ENCODE measurements around the gene ZDHHC18. TPM values are rescaled to one million over a fixed set of nuclear protein-coding genes. Genes with fewer than 3 reads are reported as not detected.

Gene ZDHHC18
- total RNA-seq, 1 experiment from 2014 or later = 33.1 TPM

DNA sequence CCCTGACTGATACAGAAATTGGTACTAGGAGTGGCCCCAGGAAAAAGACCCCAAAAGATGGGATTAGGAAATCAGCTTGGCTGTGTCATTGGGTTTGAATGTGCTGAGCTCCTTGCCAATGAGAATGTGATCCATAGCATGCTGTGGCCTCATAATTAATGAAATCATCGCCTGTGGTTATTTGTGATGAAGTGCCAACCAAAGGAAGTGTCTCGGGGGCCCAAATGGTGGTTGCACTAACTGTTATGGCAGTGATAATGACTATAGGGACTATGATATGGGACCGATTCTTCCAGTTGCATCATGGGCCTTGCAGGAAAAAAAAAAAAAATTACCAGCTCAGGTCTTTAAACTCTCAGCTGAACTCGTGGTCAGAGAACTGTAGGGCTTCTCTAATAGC is 15.4 kb upstream of the ZDHHC18 start:
- H3K4me3 Mint-ChIP-seq = no peak overlapping the region
- Histone ChIP-seq H2BK15ac (ENCODE audit: low read depth, low read length) (no peak overlapping the region), H3K4me1 (ENCODE audit: insufficient read depth, low read length) (no peaks in the 10 kb centered on the region), H4K20me1 (ENCODE audit: control insufficient read depth, insufficient read depth, insufficient read length) (no peaks in the 10 kb centered on the region), H3K4ac (ENCODE audit: low read depth, low read length) (no peak overlapping the region), H3T11ph (ENCODE audit: low read length) (no peak overlapping the region), H2BK120ac (ENCODE audit: low read depth, low read length, poor library complexity, severe bottlenecking) (no peak overlapping the region), H4K8ac (replicated peaks; ENCODE audit: insufficient read length, low read depth, low read length) (no peak overlapping the region), H3K27ac (ENCODE audit: insufficient read length, low read depth, low read length) (no peak overlapping the region), H3K79me2 (ENCODE audit: insufficient read depth, low read length) (no peaks in the 10 kb centered on the region), H4K5ac (ENCODE audit: insufficient read length, low read depth, low read length) (no peak overlapping the region), H2BK5ac (ENCODE audit: insufficient read length, low read length) (no peak overlapping the region), H3K14ac (ENCODE audit: insufficient read depth, low read length) (no peak overlapping the region), H3K9ac (ENCODE audit: extremely low read depth, insufficient read length, low read length) (no peak overlapping the region), H3K23ac (ENCODE audit: insufficient read length, low read depth, low read length) (no peak overlapping the region), H2AFZ (ENCODE audit: low read length) (no peak overlapping the region), H3K18ac (ENCODE audit: insufficient read length, low read depth, low read length) (no peak overlapping the region), H3K4me2 (ENCODE audit: insufficient read depth, insufficient read length, low read length) (no peak overlapping the region), H2BK12ac (ENCODE audit: insufficient read length, low read depth, low read length) (no peak overlapping the region), H2BK20ac (ENCODE audit: low read depth, low read length, poor library complexity, severe bottlenecking) (no peak overlapping the region), H2AK5ac (ENCODE audit: insufficient read length, low read length) (no peak overlapping the region), H4K91ac (ENCODE audit: insufficient read length, low read depth, low read length) (no peak overlapping the region), H3K23me2 (ENCODE audit: insufficient read length, low read depth, low read length, poor library complexity, severe bottlenecking) (no peaks in the 10 kb centered on the region), H3K9me3 (ENCODE audit: control insufficient read depth, low read depth, low read length) (no peaks in the 10 kb centered on the region), H3K56ac (ENCODE audit: insufficient read length, low read depth, low read length) (no peak overlapping the region), H3K79me1 (ENCODE audit: insufficient read depth, low read depth, low read length, poor library complexity, severe bottlenecking) (no peaks in the 10 kb centered on the region), H3K27me3 (ENCODE audit: insufficient read depth, low read length) (no peaks in the 10 kb centered on the region)
- no peak overlapping the region for H3K27ac Mint-ChIP-seq
- H3K4me1 Mint-ChIP-seq = no peaks in the 10 kb centered on the region
- no peaks in the 10 kb centered on the region for H3K36me3 Mint-ChIP-seq (ENCODE audit: insufficient read depth in 1 of 3, low read depth in 3 of 3)
- H3K27me3 Mint-ChIP-seq (ENCODE audit: low read depth) = no peaks in the 10 kb centered on the region
- TF ChIP-seq, protein P1, sequence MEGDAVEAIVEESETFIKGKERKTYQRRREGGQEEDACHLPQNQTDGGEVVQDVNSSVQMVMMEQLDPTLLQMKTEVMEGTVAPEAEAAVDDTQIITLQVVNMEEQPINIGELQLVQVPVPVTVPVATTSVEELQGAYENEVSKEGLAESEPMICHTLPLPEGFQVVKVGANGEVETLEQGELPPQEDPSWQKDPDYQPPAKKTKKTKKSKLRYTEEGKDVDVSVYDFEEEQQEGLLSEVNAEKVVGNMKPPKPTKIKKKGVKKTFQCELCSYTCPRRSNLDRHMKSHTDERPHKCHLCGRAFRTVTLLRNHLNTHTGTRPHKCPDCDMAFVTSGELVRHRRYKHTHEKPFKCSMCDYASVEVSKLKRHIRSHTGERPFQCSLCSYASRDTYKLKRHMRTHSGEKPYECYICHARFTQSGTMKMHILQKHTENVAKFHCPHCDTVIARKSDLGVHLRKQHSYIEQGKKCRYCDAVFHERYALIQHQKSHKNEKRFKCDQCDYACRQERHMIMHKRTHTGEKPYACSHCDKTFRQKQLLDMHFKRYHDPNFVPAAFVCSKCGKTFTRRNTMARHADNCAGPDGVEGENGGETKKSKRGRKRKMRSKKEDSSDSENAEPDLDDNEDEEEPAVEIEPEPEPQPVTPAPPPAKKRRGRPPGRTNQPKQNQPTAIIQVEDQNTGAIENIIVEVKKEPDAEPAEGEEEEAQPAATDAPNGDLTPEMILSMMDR (conservative IDR thresholded peaks at IDR 0.05) = no peak
- H3K9me3 Mint-ChIP-seq = no peaks in the 10 kb centered on the region; a peak in 3 of 5 replicates
- no CpG with 5 or more reads among the region's 4 CpGs for WGBS (ENCODE audit: extremely low coverage, insufficient read length, low lambda C conversion rate)
- no peak for DNase-seq
